ENCODE measurements around the gene C6orf120.

Gene C6orf120

DNA sequence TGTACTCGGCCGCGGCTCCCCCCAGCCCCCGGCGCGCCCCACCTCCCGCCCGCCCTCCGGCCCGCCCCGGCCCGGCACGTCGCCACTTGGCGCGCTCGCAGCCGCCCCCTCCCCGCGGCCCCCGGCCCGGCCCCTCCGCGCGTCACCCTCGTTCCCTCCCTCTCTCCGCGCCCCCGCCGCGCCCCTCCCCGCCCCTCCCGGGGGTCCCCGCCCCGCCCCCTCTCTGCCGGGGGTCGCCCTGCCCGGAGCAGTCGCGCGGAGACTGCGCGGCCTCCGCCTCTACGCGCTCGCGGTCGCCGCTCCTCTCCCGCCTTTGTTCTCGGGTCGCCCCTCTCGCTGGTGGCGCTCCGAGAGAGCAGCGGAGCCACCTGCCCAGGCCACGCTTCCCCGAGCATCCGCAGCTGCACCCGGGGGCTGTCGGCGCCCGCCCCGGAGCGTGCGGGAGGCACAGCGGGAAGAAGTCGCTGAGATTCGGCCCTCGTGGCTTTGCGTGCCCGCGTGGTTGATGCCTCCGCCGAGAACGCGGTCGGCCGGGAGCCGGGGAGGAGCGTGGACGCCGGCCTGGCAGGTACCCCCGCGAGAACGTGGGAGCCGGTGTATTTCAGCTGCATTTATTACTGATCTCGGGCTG lies 22.7 kb downstream of the C6orf120 start, which contains the start of gene PHF10:
TSS of gene PHF10 (minus strand) at position 7 of the 631 bp plus-strand sequence. CDS start 569 bp downstream, outside the sequence.
- H3K79me2 ChIP-seq (ENCODE audit: insufficient read depth, low read depth): peaks cover 37% of the 10 kb centered on the region
- no peaks in the 10 kb centered on the region for H3K27me3 ChIP-seq (ENCODE audit: insufficient read depth, low read depth)
- peak within 1 kb of the TSS; percentile 100 for H3K4me2 ChIP-seq
- peak within 1 kb of the TSS; percentile 81 for H3K27ac ChIP-seq
- H3K4me3 ChIP-seq (IDR thresholded peaks at IDR 0.05; ENCODE audit: insufficient read depth, low read depth, low read length): no peak within 1 kb of the TSS
- H3K4me1 ChIP-seq (ENCODE audit: low read depth, poor library complexity, severe bottlenecking): peaks cover 27% of the 10 kb centered on the region
- TF ChIP-seq, protein P1, sequence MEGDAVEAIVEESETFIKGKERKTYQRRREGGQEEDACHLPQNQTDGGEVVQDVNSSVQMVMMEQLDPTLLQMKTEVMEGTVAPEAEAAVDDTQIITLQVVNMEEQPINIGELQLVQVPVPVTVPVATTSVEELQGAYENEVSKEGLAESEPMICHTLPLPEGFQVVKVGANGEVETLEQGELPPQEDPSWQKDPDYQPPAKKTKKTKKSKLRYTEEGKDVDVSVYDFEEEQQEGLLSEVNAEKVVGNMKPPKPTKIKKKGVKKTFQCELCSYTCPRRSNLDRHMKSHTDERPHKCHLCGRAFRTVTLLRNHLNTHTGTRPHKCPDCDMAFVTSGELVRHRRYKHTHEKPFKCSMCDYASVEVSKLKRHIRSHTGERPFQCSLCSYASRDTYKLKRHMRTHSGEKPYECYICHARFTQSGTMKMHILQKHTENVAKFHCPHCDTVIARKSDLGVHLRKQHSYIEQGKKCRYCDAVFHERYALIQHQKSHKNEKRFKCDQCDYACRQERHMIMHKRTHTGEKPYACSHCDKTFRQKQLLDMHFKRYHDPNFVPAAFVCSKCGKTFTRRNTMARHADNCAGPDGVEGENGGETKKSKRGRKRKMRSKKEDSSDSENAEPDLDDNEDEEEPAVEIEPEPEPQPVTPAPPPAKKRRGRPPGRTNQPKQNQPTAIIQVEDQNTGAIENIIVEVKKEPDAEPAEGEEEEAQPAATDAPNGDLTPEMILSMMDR (conservative IDR thresholded peaks at IDR 0.05; ENCODE audit: low read depth, low read length): no peak
- H3K9ac ChIP-seq: peak within 1 kb of the TSS; percentile 72
- no peaks in the 10 kb centered on the region for H3K36me3 ChIP-seq (ENCODE audit: insufficient read depth)
- H2AFZ ChIP-seq (ENCODE audit: low read depth): peak within 1 kb of the TSS; percentile 81
- H4K20me1 ChIP-seq (ENCODE audit: insufficient read depth): peaks cover 7% of the 10 kb centered on the region; the same call in 1 of the 2 replicates

DNA sequence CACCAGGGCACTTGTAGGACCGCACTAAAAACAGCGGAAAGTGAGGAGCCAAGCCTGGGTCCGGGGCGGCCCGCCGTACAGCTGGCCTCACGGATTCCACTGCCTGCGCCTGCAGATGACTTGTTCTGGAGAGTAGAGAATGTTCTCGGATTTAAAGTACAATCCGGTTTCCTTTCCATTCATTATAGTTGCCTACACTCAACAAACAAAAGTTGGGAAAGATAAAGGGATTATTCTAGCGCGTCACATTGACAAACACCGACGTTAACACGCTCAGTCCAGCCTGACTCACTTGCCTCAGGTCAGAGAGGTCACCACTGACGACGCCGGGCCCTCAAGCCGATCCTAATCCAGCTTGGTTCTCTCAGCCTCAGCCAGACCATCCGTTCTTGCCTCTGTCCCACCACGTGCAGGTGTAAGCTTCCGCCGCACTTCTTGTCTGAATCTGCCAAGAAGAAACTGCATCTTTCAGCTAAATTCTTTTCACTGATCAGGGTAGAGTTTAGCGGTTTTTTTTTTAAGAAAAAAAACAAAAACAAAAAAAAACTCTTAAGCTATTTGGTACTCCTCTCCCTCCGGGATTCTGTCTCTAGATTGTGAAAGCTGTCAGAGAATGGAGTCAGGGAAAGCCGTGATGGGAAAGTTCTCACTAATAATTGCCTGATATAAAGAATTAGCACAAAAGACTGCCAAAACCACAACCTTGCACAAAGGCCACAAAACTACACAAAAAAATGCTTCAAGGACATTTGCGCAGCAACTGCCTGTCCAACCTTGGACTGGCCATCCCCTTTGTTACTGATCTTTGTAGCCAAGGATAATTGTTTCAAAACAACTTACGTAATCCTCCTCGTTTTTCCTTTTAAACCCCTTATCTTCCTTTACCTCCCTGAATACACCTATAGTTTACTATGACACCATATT lies 23.5 kb downstream of the C6orf120 start:
- Histone ChIP-seq H3K27me3 (ENCODE audit: insufficient read depth, low read depth) (no peaks in the 10 kb centered on the region), H2AFZ (ENCODE audit: low read depth) (peak overlapping the region; percentile 81), H4K20me1 (ENCODE audit: insufficient read depth) (peaks cover 7% of the 10 kb centered on the region; the same call in 1 of the 2 replicates), H3K27ac (no peak overlapping the region; the same call in 1 of the 2 replicates), H3K4me1 (ENCODE audit: low read depth, poor library complexity, severe bottlenecking) (peaks cover 21% of the 10 kb centered on the region), H3K9ac (peak overlapping the region; percentile 68; the same call in 1 of the 2 replicates), H3K4me3 (IDR thresholded peaks at IDR 0.05; ENCODE audit: insufficient read depth, low read depth, low read length) (no peak overlapping the region), H3K36me3 (ENCODE audit: insufficient read depth) (no peaks in the 10 kb centered on the region), H3K4me2 (peak overlapping the region; percentile 45), H3K79me2 (ENCODE audit: insufficient read depth, low read depth) (peaks cover 31% of the 10 kb centered on the region)
- TF ChIP-seq, protein P1 (conservative IDR thresholded peaks at IDR 0.05; ENCODE audit: low read depth, low read length): no peak

DNA sequence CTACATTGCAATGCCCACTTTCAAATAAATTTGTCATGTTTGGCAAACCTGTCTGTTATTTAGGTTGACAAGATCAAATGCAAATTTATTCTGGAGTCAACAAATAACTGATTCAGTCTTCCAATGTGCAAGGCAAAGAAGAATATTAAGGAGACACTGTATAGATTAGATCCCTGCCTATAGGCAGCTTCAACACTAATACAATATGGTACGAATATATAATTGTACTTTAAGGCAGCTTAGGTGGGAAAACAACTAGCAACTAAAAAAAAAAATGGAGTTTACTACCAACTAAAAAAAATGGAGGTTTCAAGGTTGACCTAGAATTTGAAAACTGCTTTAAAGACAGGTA lies 24.1 kb downstream of the C6orf120 start:
- Histone ChIP-seq H3K4me2 (no peak overlapping the region), H3K4me3 (IDR thresholded peaks at IDR 0.05; ENCODE audit: insufficient read depth, low read depth, low read length) (no peak overlapping the region)

GRCh38 chr6:169726963-169727362 lies 25.0 kb downstream of the C6orf120 start:
- no peak overlapping the region for H3K4me2 ChIP-seq

More for the DNA sequence above, 24.1 kb downstream of the C6orf120 start:
- Histone ChIP-seq H3K27ac (no peak overlapping the region), H3K4me1 (ENCODE audit: low read depth, poor library complexity, severe bottlenecking) (peaks cover 14% of the 10 kb centered on the region), H4K20me1 (ENCODE audit: insufficient read depth) (peaks cover 7% of the 10 kb centered on the region; the same call in 1 of the 2 replicates), H3K36me3 (ENCODE audit: insufficient read depth) (no peaks in the 10 kb centered on the region), H3K27me3 (ENCODE audit: insufficient read depth, low read depth) (no peaks in the 10 kb centered on the region), H3K79me2 (ENCODE audit: insufficient read depth, low read depth) (peaks cover 24% of the 10 kb centered on the region), H2AFZ (ENCODE audit: low read depth) (no peak overlapping the region), H3K9ac (no peak overlapping the region)
- TF ChIP-seq, protein P1 (conservative IDR thresholded peaks at IDR 0.05; ENCODE audit: low read depth, low read length): no peak

More at GRCh38 chr6:169726963-169727362, 25.0 kb downstream of the C6orf120 start:
- peaks cover 7% of the 10 kb centered on the region; the same call in 1 of the 2 replicates for H4K20me1 ChIP-seq (ENCODE audit: insufficient read depth)
- TF ChIP-seq, protein P1 (conservative IDR thresholded peaks at IDR 0.05; ENCODE audit: low read depth, low read length): no peak
- peaks cover 5% of the 10 kb centered on the region for H3K4me1 ChIP-seq (ENCODE audit: low read depth, poor library complexity, severe bottlenecking)
- no peaks in the 10 kb centered on the region for H3K36me3 ChIP-seq (ENCODE audit: insufficient read depth)
- H2AFZ ChIP-seq (ENCODE audit: low read depth): no peak overlapping the region
- no peak overlapping the region for H3K9ac ChIP-seq
- no peaks in the 10 kb centered on the region for H3K27me3 ChIP-seq (ENCODE audit: insufficient read depth, low read depth)
- peaks cover 15% of the 10 kb centered on the region for H3K79me2 ChIP-seq (ENCODE audit: insufficient read depth, low read depth)
- H3K4me3 ChIP-seq (IDR thresholded peaks at IDR 0.05; ENCODE audit: insufficient read depth, low read depth, low read length): no peak overlapping the region
- no peak overlapping the region for H3K27ac ChIP-seq

All from KMS-11 (cell line).